H1 (cell line): ENCODE results near the gene CENPO.
"Not testable (repeated sequence)": the region's sequence is repeated elsewhere in the genome, so short reads cannot be mapped to it uniquely, and the experiment has no call there.

Experiments
- EGR1 ChIP-seq: IDR thresholded peaks from 2 replicates; pipeline ENCODE4 v1.6.1; 2011; ENCODE audit warnings: low read depth, low read length, borderline replicate concordance
- EZH2 ChIP-seq: fragments of 200-600 bp; sonication (generic); IDR thresholded peaks from 2 replicates; pipeline ENCODE4 v1.7.1; 2012; ENCODE audit warnings: low read depth, mild to moderate bottlenecking, moderate library complexity, low read length, inconsistent platforms; ENCODE audit not compliant: severe bottlenecking
- JUN ChIP-seq: IDR thresholded peaks from 2 replicates; pipeline ENCODE4 v1.6.1; 2011; ENCODE audit warnings: low read depth, mild to moderate bottlenecking, improper control_type of control experiment, low read length
- NANOG ChIP-seq: IDR thresholded peaks from 2 replicates; pipeline ENCODE4 v1.6.1; 2011; ENCODE audit warnings: low read length, low read depth, mild to moderate bottlenecking, inconsistent platforms; ENCODE audit not compliant: insufficient read depth, poor library complexity, severe bottlenecking
- RAD21 ChIP-seq, 2 experiments: IDR thresholded peaks in 1 of 2; conservative IDR thresholded peaks in 1 of 2; 2 replicates each; pipeline ENCODE4 v1.6.1; 2011; ENCODE audit warnings: low read depth in 2 of 2, low read length in 2 of 2, improper control_type of control experiment in 1 of 2, inconsistent platforms in 1 of 2, mild to moderate bottlenecking in 1 of 2, moderate library complexity in 1 of 2
- SIRT6 ChIP-seq: IDR thresholded peaks from one replicate; pipeline ENCODE4 v1.7.1; 2012; ENCODE audit warnings: low read length, inconsistent platforms
- SP1 ChIP-seq: IDR thresholded peaks from 2 replicates; pipeline ENCODE4 v1.6.1; 2011; ENCODE audit warnings: low read depth, low read length
- SRF ChIP-seq: IDR thresholded peaks from 2 replicates; pipeline ENCODE4 v1.6.1; 2011; ENCODE audit warnings: mild to moderate bottlenecking, low read depth, low read length, moderate library complexity
- TAF1 ChIP-seq: IDR thresholded peaks from 2 replicates; pipeline ENCODE4 v1.6.1; 2011; ENCODE audit warnings: mild to moderate bottlenecking, low read depth, low read length
- TF ChIP-seq, protein P1 (sequence below), 3 experiments: IDR thresholded peaks; 1 replicate in 2 of 3; 2 replicates in 1 of 3; pipeline versions ENCODE4 v1.5.1 to v1.6.1; 2011; ENCODE audit warnings: low read length in 3 of 3, mild to moderate bottlenecking in 3 of 3, inconsistent platforms in 2 of 3, low read depth in 1 of 3, moderate library complexity in 1 of 3; ENCODE audit not compliant: insufficient read depth in 1 of 3; ENCODE audit errors: control extremely low read depth in 1 of 3

GRCh38 chr2:24805811-24806660 lies 12.8 kb downstream of the CENPO start:
- not testable (repeated sequence) for TF ChIP-seq SP1; EGR1; SRF; JUN; TAF1; RAD21 (IDR thresholded peaks at IDR 0.05 in 1 of 2, conservative IDR thresholded peaks at IDR 0.05 in 1 of 2; ENCODE audit: low read depth in 2 of 2, low read length in 2 of 2); EZH2; SIRT6; NANOG
- TF ChIP-seq, protein P1, sequence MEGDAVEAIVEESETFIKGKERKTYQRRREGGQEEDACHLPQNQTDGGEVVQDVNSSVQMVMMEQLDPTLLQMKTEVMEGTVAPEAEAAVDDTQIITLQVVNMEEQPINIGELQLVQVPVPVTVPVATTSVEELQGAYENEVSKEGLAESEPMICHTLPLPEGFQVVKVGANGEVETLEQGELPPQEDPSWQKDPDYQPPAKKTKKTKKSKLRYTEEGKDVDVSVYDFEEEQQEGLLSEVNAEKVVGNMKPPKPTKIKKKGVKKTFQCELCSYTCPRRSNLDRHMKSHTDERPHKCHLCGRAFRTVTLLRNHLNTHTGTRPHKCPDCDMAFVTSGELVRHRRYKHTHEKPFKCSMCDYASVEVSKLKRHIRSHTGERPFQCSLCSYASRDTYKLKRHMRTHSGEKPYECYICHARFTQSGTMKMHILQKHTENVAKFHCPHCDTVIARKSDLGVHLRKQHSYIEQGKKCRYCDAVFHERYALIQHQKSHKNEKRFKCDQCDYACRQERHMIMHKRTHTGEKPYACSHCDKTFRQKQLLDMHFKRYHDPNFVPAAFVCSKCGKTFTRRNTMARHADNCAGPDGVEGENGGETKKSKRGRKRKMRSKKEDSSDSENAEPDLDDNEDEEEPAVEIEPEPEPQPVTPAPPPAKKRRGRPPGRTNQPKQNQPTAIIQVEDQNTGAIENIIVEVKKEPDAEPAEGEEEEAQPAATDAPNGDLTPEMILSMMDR (IDR thresholded peaks at IDR 0.05; ENCODE audit: control extremely low read depth in 1 of 3, insufficient read depth in 1 of 3, low read depth in 1 of 3, low read length in 3 of 3) = not testable (repeated sequence)
